Measurements from ENCODE around the gene TTC38.

TTC38 gene

DNA sequence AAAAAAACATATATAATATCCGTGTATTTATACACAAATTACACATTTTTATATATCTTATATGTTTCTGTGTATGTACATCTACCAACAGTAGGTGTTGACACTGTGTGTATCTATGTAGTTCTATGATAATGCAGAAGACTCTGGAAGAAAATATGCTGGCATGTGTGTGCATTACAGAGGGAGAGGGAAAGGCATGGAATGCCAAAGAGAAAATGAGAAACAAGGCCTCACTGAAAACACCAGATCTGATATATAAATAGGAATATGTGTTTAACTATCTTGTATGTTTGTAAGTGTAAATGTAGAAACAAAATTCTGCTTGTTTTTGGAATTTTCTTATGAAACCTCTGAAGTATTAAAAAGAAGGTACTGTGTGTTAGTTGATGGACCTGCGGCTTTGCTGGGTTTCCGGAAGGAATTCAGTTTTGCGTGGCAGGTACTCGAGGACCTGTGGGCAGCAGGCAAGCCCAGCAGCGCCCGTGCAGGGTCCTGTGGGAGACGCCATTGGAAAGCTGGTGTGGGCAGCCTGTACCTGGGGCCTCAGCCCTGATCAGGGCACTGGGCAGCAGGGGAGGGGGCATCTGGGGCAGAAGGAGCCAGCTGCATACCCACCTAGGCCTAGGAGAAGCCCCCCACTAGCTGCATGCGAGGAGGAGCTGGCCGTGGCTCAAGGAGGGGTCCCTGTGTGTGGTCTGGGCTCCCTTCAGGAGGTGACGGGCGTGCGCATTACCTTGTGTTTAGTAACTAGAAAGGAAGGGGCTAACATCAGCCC lies 60.1 kb downstream of the TTC38 start:
- DNase-seq (ENCODE audit: low read depth in 3 of 3, low spot score in 1 of 3): no peak

DNA sequence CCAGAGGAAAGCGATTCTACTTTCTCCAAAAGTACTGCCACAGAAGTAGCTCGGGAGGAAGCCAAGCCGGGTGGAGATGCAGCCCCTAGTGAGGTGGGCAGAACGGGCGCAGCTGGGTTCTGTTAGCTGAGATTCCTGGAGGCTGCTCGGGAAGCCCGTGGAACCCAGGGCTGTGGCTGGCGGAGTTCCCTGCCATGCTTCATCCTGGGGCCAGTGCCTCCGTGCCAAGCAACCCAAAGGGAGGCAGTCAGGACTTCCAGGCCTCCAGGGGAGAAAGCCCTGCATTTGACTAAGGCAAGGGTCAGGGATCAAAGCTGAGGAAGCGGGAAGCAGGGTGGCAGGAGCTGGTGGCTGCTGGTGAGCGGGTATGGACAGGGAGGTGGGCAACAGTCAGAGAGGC lies 61.0 kb downstream of the TTC38 start:
- no peak for DNase-seq (ENCODE audit: low read depth in 3 of 3, low spot score in 1 of 3)

DNA sequence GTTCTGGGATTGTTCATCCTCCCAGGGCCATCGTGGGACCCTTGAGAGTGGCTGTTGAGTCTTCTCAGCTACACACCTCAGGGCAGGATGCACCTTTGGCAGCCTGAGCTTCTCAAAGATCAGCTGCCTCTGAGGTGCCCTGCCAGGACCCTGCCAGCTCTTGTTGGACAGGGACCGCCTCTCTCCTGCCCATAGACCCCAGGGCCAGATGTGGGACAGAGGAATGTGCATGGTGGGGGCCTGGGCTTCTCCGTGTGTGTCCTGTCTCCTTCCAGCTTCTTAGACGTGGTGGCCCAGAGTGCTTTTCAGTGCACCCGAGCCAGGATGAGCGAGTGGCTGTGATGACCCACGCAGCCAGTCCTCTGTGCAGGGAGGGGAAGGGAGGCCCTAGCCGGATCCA lies 61.8 kb downstream of the TTC38 start:
- DNase-seq (ENCODE audit: low read depth in 3 of 3, low spot score in 1 of 3): no peak

GRCh38 chr22:46330426-46330825 lies 62.6 kb downstream of the TTC38 start:
- DNase-seq (ENCODE audit: low read depth in 3 of 3, low spot score in 1 of 3): no peak

GRCh38 chr22:46331496-46331895 lies 63.7 kb downstream of the TTC38 start:
- DNase-seq (ENCODE audit: low read depth in 3 of 3, low spot score in 1 of 3): no peak

DNA sequence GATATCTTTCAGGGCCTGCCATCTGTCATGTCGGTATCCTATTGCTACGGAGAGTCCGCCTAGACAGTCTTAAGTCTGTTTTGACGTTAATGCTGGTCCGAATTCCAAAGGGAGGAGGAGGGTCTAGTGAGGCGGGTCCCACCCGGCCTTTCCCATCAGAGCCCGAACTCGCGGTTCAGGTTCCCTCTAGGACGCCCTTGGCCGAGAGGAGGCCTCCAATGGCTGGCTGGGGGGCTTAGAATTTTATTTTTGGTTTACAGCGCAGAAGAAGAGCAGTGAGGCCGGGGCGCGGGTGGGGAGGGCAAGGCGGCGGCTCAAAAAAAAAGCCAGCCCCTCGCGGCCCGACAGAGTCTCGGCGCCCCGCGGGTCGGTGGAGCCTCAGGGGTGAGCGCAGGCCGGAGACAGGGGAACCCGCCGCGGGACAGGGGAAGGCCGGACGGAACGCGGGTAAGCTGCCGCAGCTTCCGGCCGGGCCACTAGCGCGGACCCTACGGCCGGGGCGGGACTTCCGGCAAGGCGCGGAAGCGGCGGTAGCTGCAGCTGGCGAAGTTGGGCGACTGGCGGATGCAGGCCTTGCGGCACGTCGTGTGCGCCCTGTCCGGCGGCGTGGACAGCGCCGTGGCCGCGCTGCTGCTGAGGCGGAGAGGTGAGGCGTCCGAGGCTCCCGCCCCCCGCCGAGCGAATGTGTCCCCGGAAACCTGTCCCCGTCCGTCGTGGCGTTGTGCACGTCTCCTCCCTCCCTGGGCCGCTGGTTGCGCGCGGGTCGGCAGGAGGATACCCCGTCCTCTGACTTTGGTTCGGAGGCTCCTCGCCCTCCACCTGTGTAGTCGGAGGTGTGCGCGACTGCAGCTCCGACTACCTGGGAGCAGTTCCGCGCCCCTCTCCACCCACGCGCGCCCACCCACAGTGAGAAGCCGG lies 67.7 kb downstream of the TTC38 start, which contains the start of gene TRMU:
Gene TRMU (plus strand): TSS at position 514 of the 918 bp plus-strand sequence. CDS start 51 bp downstream, at position 565.
- DNase-seq (ENCODE audit: low read depth in 3 of 3, low spot score in 1 of 3): peak in 2 of 3 donors; percentile 47 to 64

DNA sequence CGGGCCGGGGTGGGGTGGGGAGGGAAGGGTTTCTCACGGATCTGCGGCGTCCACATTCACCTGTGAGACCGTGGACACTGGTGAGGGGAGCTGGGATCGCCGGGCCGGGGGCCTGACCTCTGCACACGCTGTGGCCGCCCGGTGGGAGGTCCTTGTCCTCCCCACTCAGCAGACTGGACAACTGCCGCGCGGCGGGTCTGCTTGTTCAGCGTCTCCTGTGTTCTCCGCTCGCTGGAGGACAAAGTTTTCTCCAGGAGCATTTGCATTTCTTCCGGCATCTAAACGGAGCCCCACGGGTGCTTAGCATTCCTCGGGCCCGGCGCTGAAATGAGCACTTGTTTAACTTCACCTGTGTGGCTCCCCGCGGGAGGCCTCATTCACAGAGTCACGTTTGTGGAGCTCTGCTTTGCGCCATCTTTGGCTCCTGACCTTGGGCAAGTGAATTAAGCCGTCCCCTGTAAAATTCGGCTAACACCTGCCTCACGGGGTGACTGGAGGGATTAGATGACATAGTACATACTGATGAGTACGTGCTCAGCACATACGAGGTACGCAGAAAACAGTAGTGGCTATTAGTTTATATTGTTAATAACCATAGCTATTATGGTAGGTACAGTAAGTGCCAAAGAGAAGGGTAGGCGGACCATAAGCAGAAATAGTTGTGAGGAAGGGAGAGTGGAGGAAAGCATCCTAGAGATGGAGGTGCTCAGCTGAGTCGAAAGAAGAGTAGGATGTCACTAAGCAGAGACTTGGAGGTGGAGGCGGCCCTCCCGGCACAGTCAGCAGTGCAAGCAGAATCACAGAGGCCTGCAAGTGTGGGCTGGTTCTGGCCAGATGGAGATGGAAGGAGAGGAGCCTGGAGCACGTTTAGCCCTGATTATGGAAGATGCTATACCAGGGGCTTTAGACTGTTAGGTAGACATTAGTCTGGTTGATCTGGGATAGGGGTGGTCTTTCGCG lies 68.6 kb downstream of the TTC38 start:
- no peak for DNase-seq (ENCODE audit: low read depth in 3 of 3, low spot score in 1 of 3)

GRCh38 chr22:46337870-46338269 lies 70.1 kb downstream of the TTC38 start:
- DNase-seq (ENCODE audit: low read depth in 3 of 3, low spot score in 1 of 3): no peak

DNA sequence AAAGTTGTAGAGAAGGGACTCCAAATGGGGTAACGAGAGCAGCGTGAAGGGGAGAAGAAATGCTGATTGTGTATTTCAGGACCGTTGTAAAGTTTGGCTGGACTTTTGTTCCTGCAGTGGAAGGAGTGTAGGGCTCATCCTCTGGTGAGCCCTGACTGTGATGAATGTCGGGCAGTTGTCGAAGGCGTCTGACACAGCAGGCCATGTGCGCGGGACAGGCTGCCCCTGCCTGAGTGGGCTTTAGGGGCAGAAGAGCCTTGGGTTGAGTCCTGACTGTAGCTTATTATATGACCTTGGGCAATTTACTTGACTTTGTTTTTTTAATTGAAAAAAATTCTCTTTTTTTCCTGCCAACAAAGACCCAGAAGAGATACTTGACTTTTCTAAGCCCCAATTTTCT lies 70.8 kb downstream of the TTC38 start:
- no peak for DNase-seq (ENCODE audit: low read depth in 3 of 3, low spot score in 1 of 3)

DNA sequence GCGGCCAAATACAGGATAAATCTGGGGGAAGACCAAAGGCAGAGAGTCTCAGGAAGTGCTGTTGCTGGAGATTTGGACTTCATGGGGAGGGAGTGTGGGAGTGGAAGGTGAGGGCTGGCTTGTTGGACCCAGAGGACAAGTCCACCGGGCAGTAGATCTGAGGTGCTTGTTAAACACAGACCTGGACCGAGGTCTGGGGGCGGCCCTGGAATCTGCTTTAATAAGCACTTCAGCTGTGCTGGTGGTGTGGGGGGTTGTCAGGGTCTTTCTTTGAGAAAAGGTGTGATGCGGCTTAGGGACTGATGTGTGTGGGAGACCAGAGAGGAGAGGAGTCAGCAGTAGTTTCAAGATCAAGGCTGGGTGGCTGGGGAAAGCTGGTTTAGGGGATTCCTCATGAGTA lies 72.1 kb downstream of the TTC38 start:
- no peak for DNase-seq (ENCODE audit: low read depth in 3 of 3, low spot score in 1 of 3)

- no peak for DNase-seq (ENCODE audit: low read depth in 3 of 3, low spot score in 1 of 3)
Measured at GRCh38 chr22:46340676-46341075, 72.9 kb downstream of the TTC38 start.
